Measurements from ENCODE around the gene C3orf22.

Gene C3orf22

DNA sequence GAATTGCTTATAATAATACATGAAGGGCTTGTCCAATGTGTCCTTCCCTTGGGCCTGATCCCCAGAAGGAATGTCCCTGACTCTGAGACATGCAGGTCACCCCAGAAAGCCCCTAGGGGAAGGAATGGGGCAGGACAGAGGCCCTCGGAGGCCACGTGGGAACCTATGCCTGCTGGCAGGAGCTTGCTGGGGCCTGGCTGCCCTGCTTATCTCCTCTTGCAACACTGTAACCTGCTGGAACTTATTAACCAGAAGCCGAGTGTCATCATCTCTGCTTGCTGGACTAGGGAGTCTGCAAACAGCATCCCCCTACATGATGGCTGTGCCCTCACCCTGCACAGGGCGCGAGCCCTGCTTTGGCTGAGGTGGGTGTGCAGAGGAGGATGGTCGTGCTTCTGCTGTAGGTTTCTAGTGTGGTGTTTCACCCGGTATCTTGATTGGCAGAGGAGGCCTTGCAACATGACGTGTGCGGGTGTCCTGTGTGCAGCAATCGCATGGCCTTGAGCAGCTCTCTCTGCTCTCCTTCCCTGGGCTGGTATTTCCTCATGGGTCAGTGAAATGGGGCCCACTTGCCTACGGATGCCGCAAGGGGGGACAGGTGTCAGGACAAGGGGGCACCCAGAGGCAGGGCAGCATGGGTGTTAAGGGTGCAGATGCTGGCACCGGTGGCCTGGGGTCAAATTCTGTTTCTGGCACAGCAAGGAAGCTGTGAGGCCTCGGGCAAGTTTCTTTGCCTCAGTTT is 29.8 kb downstream of the C3orf22 start:
- Mint-ChIP-seq H3K27ac (no peak overlapping the region), H3K27me3 (peaks cover 5% of the 10 kb centered on the region), H3K9me3 (no peaks in the 10 kb centered on the region), H3K4me1 (ENCODE audit: low read depth) (no peaks in the 10 kb centered on the region), H3K36me3 (ENCODE audit: low read depth) (no peaks in the 10 kb centered on the region), H3K4me3 (no peak overlapping the region)

DNA sequence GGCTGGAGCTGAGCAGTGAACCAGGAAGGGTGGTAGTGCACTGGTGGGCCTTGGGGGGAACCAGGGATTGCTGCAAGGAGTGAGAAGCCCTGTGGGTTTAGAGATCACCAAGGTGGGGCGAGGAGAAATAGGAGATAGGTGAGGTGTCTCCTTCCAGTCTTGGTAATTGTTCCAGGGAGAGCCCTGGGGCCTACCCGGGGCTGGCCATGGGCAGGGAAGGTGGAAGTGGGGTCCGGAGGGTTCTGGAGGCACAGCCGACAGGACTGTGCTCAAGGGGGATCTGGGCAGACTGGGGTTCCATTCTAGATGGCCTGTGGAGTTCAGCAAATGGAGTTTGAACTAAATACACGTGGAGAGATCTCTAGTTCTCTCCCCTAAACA is 30.3 kb downstream of the C3orf22 start:
- H3K36me3 Mint-ChIP-seq (ENCODE audit: low read depth), result no peaks in the 10 kb centered on the region
- no peaks in the 10 kb centered on the region for H3K9me3 Mint-ChIP-seq
- H3K4me3 Mint-ChIP-seq, result no peak overlapping the region
- H3K27ac Mint-ChIP-seq, result no peak overlapping the region
- H3K4me1 Mint-ChIP-seq (ENCODE audit: low read depth), result no peaks in the 10 kb centered on the region
- H3K27me3 Mint-ChIP-seq, result peaks cover 8% of the 10 kb centered on the region

DNA sequence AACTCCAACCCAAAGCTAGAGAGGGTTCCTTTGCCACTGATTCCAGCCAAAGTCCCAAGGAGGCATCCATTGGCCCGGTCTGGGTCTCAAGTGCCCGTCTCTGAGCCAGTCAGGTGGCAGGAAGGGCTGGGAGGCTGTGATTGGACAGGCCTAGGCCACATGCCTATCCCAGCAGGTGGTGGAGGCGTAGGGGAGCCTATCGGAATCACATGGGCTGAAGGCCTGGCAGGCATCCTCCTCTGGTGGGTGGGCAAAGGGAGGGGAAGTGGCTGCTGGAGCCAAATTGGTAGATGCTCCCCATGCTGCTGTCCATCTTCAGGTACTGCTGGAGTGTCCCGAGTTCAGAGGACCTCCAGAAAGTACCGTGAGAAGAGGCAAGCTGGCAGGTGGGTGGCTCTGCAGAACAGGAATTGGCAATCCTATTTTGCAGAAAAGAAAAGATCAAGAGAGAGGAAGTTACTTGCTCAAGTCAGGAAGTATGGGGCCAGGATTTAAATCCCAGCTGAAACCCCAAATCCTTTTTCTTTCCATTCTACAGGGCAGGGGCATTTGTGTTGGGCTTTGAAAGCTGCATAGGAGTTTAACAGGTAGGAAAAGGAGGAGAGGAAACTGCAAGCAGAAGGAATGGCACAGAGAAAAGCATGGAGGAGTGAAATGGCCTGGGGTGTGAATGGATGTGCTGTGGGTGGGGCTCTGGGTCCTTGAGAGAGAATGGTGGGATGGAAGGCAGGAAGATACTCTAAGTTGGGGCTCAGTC is 31.1 kb downstream of the C3orf22 start:
- no peaks in the 10 kb centered on the region for H3K9me3 Mint-ChIP-seq
- H3K27me3 Mint-ChIP-seq, result peaks cover 14% of the 10 kb centered on the region
- H3K4me3 Mint-ChIP-seq, result no peak overlapping the region
- no peaks in the 10 kb centered on the region for H3K36me3 Mint-ChIP-seq (ENCODE audit: low read depth)
- no peaks in the 10 kb centered on the region for H3K4me1 Mint-ChIP-seq (ENCODE audit: low read depth)
- H3K27ac Mint-ChIP-seq, result no peak overlapping the region

DNA sequence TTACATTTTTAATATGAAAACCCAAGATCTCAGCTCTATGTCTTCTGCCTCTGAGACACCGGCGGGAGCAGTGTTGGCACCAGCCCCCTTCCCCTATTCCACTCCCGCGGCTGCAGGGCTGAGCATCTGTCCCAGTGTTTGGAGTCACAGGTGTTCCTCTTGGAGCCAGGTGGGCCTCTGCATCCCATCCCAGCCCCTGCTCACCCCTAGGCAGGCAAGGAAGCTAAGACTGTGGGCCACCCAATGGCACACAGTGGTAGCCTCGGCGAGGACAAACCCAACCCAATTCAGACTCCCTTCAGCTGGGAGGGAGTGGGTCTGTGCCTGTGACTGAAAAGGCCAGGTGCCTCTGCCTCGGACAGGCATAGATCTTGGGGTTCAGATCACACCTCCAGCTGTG is 31.7 kb downstream of the C3orf22 start:
- H3K4me1 Mint-ChIP-seq (ENCODE audit: low read depth), result no peaks in the 10 kb centered on the region
- no peaks in the 10 kb centered on the region for H3K9me3 Mint-ChIP-seq
- peaks cover 17% of the 10 kb centered on the region for H3K27me3 Mint-ChIP-seq
- no peak overlapping the region for H3K27ac Mint-ChIP-seq
- no peaks in the 10 kb centered on the region for H3K36me3 Mint-ChIP-seq (ENCODE audit: low read depth)
- no peak overlapping the region for H3K4me3 Mint-ChIP-seq

DNA sequence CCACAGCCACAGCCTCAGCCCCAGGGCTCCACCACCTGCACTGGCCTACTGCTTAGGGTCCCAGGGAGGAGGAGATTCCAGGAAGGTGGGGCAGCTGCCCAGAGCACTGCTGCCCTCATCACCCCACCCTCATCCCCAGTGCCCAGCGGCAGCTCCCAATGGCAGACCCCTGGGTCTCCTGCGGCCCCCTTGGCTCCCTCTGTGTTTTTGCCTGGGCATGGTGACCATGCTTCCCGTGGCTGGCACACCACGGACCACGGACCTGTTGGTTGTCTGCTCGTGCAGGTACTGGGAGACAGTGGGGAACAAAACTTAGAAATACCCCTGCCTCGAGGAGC is 32.1 kb downstream of the C3orf22 start:
- Mint-ChIP-seq H3K4me3 (no peak overlapping the region), H3K4me1 (ENCODE audit: low read depth) (no peaks in the 10 kb centered on the region), H3K27me3 (peaks cover 18% of the 10 kb centered on the region), H3K36me3 (ENCODE audit: low read depth) (no peaks in the 10 kb centered on the region), H3K27ac (no peak overlapping the region), H3K9me3 (no peaks in the 10 kb centered on the region)

DNA sequence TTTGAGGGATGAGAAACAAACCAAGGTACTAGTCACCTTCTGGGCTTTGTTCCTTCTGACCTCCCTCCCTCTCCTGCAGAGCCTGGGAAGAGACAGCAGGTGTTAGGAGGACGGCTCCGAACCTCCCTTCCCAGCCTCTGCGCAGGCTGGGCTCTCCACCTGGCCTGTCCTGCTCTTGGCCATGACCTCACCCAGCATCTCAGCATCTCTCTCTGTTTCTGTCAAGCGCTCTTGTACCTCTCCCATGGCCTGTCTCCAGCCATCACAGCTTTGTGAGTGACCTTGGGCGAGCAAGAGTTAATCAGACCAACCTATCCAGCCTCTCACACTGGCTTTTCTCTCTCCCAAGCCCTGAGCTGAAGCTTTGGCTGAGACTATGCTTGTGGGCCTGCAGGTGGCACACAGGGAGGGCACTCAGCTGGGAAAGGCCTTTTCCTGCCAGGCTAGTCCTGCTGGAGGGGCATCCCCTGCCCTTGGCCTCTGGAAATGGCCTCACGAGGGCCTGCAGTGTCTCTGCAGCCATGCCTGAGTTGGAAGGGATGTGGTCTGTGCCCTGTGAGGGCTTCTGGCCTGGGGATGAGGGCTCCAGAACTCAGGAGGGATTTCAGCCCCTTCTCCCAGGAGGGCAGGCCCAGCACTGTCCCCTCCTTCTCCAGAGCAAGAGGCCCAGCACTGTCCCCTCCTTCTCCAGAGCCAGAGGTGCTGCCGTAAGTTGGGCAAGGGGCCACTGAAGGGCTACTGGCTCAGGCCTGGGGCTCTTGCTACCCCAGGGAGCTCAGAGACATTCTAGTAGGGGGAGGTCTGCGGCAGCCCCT is 32.7 kb downstream of the C3orf22 start:
- Mint-ChIP-seq H3K4me1 (ENCODE audit: low read depth) (no peaks in the 10 kb centered on the region), H3K36me3 (ENCODE audit: low read depth) (no peaks in the 10 kb centered on the region), H3K4me3 (no peak overlapping the region), H3K9me3 (no peaks in the 10 kb centered on the region), H3K27me3 (peaks cover 18% of the 10 kb centered on the region), H3K27ac (no peak overlapping the region)

DNA sequence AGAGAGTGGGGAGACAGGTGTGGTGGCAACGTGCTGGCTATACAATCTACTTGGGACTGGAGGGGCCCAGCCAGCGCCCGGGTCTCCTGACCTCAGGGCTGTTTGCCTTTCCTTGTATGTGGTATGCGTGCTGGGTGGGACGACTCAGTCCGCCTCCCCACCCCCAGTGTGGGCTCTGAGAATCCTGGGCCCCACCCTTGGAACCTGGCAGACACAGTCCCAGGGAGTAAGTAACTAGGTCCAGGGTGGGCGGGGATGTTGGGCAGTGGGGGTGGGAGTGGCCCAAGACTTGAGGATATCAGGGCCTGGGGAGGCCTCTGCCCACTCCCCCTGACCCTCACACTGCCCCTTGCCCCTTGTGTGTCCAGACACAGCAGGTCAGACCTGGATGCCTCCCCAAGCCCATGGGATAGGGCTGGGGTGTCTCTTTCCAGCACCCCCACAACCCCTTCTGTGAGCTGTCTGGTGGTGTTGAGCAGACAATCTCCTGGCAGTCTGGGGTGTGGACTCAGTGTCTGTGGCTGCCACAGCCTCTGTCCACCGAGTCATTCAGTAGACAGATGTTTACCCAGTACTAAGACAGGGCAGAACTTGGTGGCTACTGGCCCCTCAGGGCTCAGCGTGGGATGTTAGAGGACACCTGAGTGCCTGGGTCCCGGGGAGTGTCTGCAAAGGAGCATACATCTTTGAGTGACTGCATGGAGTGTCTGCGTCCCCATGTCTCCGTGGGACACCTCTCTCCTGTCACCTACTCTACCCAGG is 33.5 kb downstream of the C3orf22 start:
- H3K9me3 Mint-ChIP-seq, result no peaks in the 10 kb centered on the region
- no peaks in the 10 kb centered on the region for H3K36me3 Mint-ChIP-seq (ENCODE audit: low read depth)
- no peaks in the 10 kb centered on the region for H3K4me1 Mint-ChIP-seq (ENCODE audit: low read depth)
- H3K27me3 Mint-ChIP-seq, result peaks cover 18% of the 10 kb centered on the region
- H3K4me3 Mint-ChIP-seq, result no peak overlapping the region
- H3K27ac Mint-ChIP-seq, result no peak overlapping the region

DNA sequence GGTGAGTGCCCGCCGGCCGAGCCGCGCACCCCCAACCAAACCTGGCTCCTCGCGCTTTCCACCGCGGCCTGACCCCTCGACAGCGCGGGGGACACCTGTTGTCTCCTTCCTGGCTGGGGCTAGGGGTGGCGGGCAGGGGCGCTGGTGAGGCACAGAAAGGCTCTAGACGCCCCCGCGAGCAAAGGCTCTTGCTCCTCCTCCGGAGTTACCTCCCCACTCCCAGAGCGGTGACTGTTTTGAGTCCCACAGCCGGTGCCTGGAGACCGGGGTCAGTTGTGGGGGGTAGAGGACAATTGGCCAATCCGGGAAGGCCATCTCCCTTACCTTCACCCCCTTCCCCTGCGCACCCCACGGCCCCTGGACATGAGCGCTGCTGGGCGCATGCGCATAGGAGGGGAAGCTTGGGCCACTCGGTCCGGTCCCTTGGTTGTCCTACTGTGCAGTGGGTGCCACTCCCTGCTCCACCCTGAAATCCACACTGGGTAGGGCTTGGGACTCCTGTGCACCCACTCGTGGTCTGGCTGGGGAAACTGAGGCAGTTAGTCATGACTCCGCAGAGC is 34.2 kb downstream of the C3orf22 start:
- Mint-ChIP-seq H3K27me3 (peaks cover 18% of the 10 kb centered on the region), H3K9me3 (no peaks in the 10 kb centered on the region), H3K4me1 (ENCODE audit: low read depth) (no peaks in the 10 kb centered on the region), H3K4me3 (peak overlapping the region; percentile 17), H3K27ac (no peak overlapping the region), H3K36me3 (ENCODE audit: low read depth) (no peaks in the 10 kb centered on the region)

DNA sequence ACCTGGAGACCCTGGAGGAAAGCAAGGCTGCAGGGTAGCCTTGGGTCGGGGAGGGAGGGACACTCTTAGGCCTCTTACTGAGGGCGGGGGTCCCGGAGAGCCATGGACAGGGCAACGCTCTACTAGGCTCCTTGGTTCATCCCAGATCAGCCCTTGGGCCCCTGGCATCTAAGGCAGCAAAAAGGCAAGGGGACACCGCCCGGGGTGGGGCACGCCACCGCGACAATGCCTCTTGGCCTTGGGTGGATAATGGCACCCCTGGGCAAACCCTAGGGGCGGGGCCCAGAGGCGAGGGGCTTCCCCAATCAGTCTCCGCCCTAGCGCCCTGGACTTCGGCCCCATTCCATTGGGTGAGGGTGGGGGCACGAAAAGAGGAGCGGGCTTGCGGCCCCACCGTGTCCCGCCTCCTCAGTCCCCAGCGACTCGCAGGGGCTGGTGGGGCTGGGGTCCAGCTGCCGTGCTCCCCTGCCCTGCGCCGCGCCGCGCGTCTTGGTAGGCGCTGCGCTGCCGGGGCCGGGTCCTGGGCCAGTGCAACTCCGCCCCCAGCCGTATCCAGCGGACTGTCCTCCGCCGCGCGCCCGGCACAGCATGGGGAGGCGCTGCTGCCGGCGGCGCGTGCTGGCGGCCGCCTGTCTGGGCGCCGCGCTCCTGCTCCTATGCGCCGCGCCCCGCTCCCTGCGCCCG is 34.8 kb downstream of the C3orf22 start, which contains the start of gene CHST13:
CHST13 (plus strand) TSS at position 411 of the 684 bp plus-strand sequence; CDS start at position 589, 178 bp downstream.
- peak within 1 kb of the TSS; percentile 17 for H3K4me3 Mint-ChIP-seq
- H3K9me3 Mint-ChIP-seq, result no peaks in the 10 kb centered on the region
- H3K27me3 Mint-ChIP-seq, result peaks cover 18% of the 10 kb centered on the region

DNA sequence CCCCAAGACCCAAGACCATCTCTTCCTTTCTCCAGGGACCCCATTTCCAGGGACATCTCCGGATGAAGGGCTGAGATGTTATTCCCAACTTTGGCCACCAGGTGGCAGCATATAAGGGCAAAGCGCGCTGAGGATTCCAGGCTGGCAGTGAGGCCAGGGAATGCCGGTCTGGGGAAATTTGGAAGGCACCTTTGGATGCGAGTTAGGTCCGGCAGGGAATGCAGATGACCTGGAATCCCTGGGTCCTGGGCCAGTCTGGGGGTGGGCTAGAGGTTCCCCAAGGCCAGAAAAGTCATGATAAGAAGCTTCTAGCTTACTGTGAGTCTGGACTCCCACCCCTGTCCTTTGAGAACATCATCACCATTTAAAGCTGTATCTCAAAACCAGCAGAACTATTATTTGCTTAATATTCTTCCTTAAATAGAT is 36.4 kb downstream of the C3orf22 start:
- no peaks in the 10 kb centered on the region for H3K4me1 Mint-ChIP-seq (ENCODE audit: low read depth)
- no peaks in the 10 kb centered on the region for H3K9me3 Mint-ChIP-seq
- H3K36me3 Mint-ChIP-seq (ENCODE audit: low read depth), result no peaks in the 10 kb centered on the region
- H3K4me3 Mint-ChIP-seq, result no peak overlapping the region
- peaks cover 18% of the 10 kb centered on the region for H3K27me3 Mint-ChIP-seq
- no peak overlapping the region for H3K27ac Mint-ChIP-seq

More for the DNA sequence above, 34.8 kb downstream of the C3orf22 start, which contains the start of gene CHST13:
- Mint-ChIP-seq H3K27ac (no peak within 1 kb of the TSS), H3K36me3 (ENCODE audit: low read depth) (no peaks in the 10 kb centered on the region), H3K4me1 (ENCODE audit: low read depth) (no peaks in the 10 kb centered on the region)

DNA sequence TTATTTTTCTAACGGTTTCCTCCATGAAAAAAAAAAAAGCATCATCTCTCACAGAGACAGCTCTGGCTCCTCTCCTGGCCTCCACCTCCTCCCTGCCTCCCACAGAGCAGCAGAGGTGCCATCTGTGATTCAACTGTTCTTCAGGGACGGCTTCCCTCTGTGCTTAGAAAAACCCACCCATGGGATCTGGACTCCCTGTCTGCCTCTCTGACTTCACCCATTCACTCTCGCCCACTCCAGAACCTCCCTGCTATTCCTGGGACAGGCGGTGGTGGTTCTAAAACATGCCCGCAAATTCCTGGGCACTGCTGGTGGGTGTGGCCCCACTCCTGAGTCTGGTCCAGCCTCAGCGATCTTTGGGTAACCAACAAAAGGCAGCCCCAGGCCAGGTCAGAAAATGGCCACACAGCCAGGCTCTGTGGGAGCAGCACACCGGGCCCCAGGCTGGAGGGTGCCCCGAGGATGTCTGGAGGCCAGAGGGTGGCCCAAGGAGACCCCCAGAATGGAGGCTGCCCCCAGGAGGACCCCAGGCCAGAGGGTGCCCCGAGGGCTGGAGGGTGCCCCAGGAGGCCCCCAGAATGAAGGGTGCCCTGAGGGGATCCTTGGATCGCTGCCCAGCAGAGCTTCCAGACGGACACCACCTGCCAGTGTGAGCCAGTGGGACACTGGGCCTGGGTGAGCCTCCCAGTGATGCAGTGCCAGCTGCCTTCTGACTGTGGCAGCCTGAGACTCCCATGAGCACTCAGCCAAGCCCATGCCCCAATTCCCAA is 37.4 kb downstream of the C3orf22 start:
- Mint-ChIP-seq H3K27ac (no peak overlapping the region), H3K36me3 (ENCODE audit: low read depth) (no peaks in the 10 kb centered on the region), H3K4me1 (ENCODE audit: low read depth) (no peaks in the 10 kb centered on the region), H3K27me3 (peaks cover 18% of the 10 kb centered on the region), H3K4me3 (no peak overlapping the region), H3K9me3 (no peaks in the 10 kb centered on the region)

DNA sequence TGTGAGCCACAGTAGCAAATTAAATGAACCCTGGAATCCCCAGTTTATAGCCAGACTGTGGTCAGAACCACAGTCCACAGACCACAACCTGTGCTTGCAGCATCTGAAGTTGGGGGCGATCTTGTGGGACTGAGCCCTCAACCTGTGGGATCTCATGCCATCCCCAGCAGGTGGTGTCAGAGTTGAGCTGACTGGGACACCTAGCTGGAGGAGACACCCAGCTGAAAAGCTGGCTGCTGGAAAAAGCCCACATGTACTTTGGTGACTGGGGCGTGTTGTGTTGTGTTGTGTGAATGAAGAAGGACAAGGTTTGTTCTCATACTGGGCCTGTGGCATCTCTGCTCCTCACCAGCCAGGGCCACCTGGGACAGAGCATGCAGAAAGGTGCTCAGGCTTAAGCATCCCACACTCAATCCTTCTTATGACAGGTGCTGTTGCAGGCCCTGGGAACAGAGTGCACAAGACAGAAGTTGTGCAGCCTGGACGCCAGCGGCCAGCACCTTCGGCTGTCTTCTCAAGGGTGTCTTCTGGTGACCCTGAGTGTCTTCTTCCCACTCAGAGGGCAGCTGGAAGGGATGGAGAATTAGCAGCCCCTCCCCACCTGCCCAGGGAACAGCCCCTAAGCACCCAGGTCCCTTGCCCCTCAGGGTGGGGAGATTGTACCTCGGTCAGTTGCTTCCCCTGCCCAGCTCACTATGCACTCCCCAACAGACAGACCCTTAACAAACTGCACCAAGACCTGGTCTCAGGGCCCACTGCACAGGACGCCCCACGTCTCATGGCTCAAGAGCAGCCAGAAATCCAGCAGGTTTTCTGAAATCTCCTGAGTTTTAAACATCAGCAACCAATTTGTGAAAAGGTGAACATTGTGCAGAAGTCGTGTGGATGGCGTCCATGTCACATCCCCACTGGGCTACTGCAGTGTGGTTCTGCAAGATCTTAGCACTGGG is 39.0 kb downstream of the C3orf22 start:
- Mint-ChIP-seq H3K4me1 (ENCODE audit: low read depth) (no peaks in the 10 kb centered on the region), H3K36me3 (ENCODE audit: low read depth) (no peaks in the 10 kb centered on the region), H3K27me3 (peaks cover 18% of the 10 kb centered on the region), H3K27ac (no peak overlapping the region), H3K4me3 (no peak overlapping the region), H3K9me3 (no peaks in the 10 kb centered on the region)

Data from stimulated activated naive CD8-positive, alpha-beta T cell treated with anti-CD3 and anti-CD28 coated beads, Interleukin-15, Interleukin-2, amounts not matched to agents 100 ng/mL and 50 ng/mL, for 24 hours (primary cell).